Lower lobe of right lung (tissue), 2 donors: Measurements from ENCODE around the gene BCDIN3D. TPM values are rescaled to one million over a fixed set of nuclear protein-coding genes. Genes with fewer than 3 reads are reported as not detected.

ENCODE experiments used
- ATAC-seq, 2 donors: fragments of 200-7000 bp; cut with Tn5 transposase; one replicate each; pipeline ENCODE4 v1.9.1; 2020 to 2022; ENCODE audit warnings: mild to moderate bottlenecking in 2 of 2, moderate library complexity in 2 of 2
- DNase-seq: peaks from one replicate; pipeline ENCODE4 v3.0.0-alpha.2; 2020
- H3K27ac ChIP-seq: fragments of 200-600 bp; one replicate; pipeline ENCODE4 v1.8.0; 2022
- H3K27me3 ChIP-seq: fragments of 200-600 bp; one replicate; pipeline ENCODE4 v1.8.0; 2022; ENCODE audit warnings: low read depth
- H3K36me3 ChIP-seq: fragments of 200-600 bp; one replicate; pipeline ENCODE4 v1.8.0; 2022; ENCODE audit warnings: mild to moderate bottlenecking
- H3K4me1 ChIP-seq: fragments of 200-600 bp; one replicate; pipeline ENCODE4 v1.8.0; 2022
- H3K4me3 ChIP-seq: fragments of 200-600 bp; one replicate; pipeline ENCODE4 v1.8.0; 2022; ENCODE audit warnings: mild to moderate bottlenecking
- H3K9me3 ChIP-seq: fragments of 200-600 bp; one replicate; pipeline ENCODE4 v1.8.0; 2022
- intact Hi-C: fragments of 100-400 bp; cut with DNase I; formaldehyde crosslinking; loops from one replicate; pipeline ENCODE4 v1.11.0; 2022
- total RNA-seq: library from RNA; stranded (reverse); fragmentation: NEBNext Ultra II Directional; extraction: Animal tissue kit (Norgen Biotek cat#: 25700); gene quantifications from one replicate; pipeline ENCODE4 v1.2.1, GENCODE V29; 2021
- TF ChIP-seq, protein P1 (sequence below): fragments of 200-600 bp; IDR thresholded peaks from one replicate; pipeline ENCODE4 v1.8.0; 2022; ENCODE audit warnings: antibody characterized with exemption, mild to moderate bottlenecking
- donor health status: DM: no; HTN: yes; CAD: no; lungs with severe emphysema.

Gene BCDIN3D
- total RNA-seq, 1 donor from 2014 or later = 5.1 TPM

- no peaks in the 10 kb centered on the region for H3K9me3 ChIP-seq
- no peak for DNase-seq
- ATAC-seq = no peak
These were observed 50.5 kb downstream of the BCDIN3D start for GRCh38 chr12:49792181-49792970.

DNA sequence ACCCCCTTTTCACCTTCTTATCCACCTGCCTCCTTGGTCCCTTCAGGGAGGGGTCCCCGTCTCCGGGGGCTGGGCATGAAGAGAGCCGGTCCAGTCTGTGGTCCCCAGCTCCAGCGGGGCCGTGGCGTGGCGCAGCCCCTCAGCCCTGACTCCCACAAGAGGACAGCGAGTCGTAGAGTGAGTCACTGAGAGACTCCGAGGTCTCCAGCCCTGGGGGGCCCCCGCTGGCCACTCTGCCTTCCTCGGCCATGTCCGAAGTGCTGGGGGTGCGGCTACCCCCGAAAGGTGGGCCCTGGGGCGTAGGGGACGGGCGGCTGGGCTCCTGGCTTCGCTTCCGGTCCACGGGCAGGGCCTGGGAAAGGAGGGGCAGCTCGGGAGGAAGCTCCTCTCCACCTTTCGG is 51.2 kb downstream of the BCDIN3D start:
- DNase-seq = no peak
- TF ChIP-seq, protein P1, sequence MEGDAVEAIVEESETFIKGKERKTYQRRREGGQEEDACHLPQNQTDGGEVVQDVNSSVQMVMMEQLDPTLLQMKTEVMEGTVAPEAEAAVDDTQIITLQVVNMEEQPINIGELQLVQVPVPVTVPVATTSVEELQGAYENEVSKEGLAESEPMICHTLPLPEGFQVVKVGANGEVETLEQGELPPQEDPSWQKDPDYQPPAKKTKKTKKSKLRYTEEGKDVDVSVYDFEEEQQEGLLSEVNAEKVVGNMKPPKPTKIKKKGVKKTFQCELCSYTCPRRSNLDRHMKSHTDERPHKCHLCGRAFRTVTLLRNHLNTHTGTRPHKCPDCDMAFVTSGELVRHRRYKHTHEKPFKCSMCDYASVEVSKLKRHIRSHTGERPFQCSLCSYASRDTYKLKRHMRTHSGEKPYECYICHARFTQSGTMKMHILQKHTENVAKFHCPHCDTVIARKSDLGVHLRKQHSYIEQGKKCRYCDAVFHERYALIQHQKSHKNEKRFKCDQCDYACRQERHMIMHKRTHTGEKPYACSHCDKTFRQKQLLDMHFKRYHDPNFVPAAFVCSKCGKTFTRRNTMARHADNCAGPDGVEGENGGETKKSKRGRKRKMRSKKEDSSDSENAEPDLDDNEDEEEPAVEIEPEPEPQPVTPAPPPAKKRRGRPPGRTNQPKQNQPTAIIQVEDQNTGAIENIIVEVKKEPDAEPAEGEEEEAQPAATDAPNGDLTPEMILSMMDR = no peak
- Histone ChIP-seq H3K4me1 (no peaks in the 10 kb centered on the region), H3K4me3 (no peak overlapping the region), H3K36me3 (peaks cover 52% of the 10 kb centered on the region), H3K9me3 (no peaks in the 10 kb centered on the region), H3K27me3 (no peaks in the 10 kb centered on the region), H3K27ac (no peak overlapping the region)
- ATAC-seq = no peak
- intact Hi-C loops = no loop called here

More at GRCh38 chr12:49792181-49792970, 50.5 kb downstream of the BCDIN3D start:
- no peak overlapping the region for H3K27ac ChIP-seq
- TF ChIP-seq, protein P1 = no peak
- no peaks in the 10 kb centered on the region for H3K4me1 ChIP-seq
- no peaks in the 10 kb centered on the region for H3K27me3 ChIP-seq
- H3K4me3 ChIP-seq = no peak overlapping the region
- H3K36me3 ChIP-seq = peaks cover 59% of the 10 kb centered on the region
- intact Hi-C loops = no loop called here

GRCh38 chr12:49790741-49791555 is 52.0 kb downstream of the BCDIN3D start:
- ATAC-seq (peak in 1 of 2 donors; percentile 9), DNase-seq (no peak)
- no peak overlapping the region for H3K4me3 ChIP-seq
- no peak overlapping the region for H3K27ac ChIP-seq
- peaks cover 44% of the 10 kb centered on the region for H3K36me3 ChIP-seq
- H3K27me3 ChIP-seq = no peaks in the 10 kb centered on the region
- no peaks in the 10 kb centered on the region for H3K9me3 ChIP-seq
- no peaks in the 10 kb centered on the region for H3K4me1 ChIP-seq
- TF ChIP-seq, protein P1 = no peak
- intact Hi-C loops = no loop called here

DNA sequence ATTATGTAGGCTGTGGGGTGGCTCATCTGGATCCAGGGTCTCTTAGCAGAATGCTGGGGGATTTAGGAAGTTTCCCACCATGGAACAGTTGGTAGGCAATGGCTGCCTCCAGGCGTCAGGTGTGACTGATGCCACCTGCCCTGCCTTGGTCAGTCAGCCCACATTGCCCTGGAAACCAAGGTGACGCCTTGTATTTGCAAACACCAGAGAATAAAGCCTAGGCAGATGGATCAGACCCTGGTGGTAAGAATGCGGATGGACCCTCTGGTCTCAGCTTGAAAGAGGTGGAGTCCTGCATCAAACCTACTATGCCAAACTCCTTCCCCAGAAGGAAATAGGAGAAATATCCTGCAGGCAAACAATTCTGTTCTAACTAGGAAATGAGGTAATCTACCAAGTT is 52.9 kb downstream of the BCDIN3D start:
- H3K4me1 ChIP-seq = no peaks in the 10 kb centered on the region
- H3K27me3 ChIP-seq = no peaks in the 10 kb centered on the region
- H3K9me3 ChIP-seq = no peaks in the 10 kb centered on the region
- H3K36me3 ChIP-seq = peaks cover 35% of the 10 kb centered on the region
- no peak overlapping the region for H3K27ac ChIP-seq
- intact Hi-C loops = no loop called here
- TF ChIP-seq, protein P1 = no peak
- no peak for ATAC-seq
- DNase-seq = no peak
- H3K4me3 ChIP-seq = no peak overlapping the region

- H3K36me3 ChIP-seq = peaks cover 30% of the 10 kb centered on the region
- peaks cover 18% of the 10 kb centered on the region for H3K4me1 ChIP-seq
- no peak overlapping the region for H3K4me3 ChIP-seq
- no peaks in the 10 kb centered on the region for H3K27me3 ChIP-seq
- TF ChIP-seq, protein P1 = no peak
- no peaks in the 10 kb centered on the region for H3K9me3 ChIP-seq
- no peak overlapping the region for H3K27ac ChIP-seq
- ATAC-seq = no peak
- DNase-seq = no peak
- intact Hi-C loops = no loop called here
These were observed 55.2 kb downstream of the BCDIN3D start for GRCh38 chr12:49787672-49788071.

Other genes with a start within 250 kb of the BCDIN3D start
- 0.65 TPM for gene FAM186B, start 237.5 kb downstream of the BCDIN3D start, total RNA-seq
- gene PRPF40B, start 219.5 kb downstream of the BCDIN3D start, total RNA-seq = 19.3 TPM
- gene FMNL3, start 135.7 kb downstream of the BCDIN3D start, total RNA-seq = 36.1 TPM
- gene TMBIM6, start 101.5 kb downstream of the BCDIN3D start, total RNA-seq = 671 TPM
- gene NCKAP5L, start 14.7 kb downstream of the BCDIN3D start, total RNA-seq = 24.5 TPM
- 2.9 TPM for gene FAIM2, start 60.8 kb upstream of the BCDIN3D start, total RNA-seq
- gene AQP2, start 107.6 kb upstream of the BCDIN3D start, total RNA-seq = not detected
- 6.4 TPM for gene AQP5, start 118.8 kb upstream of the BCDIN3D start, total RNA-seq
- gene AQP6, start 129.8 kb upstream of the BCDIN3D start, total RNA-seq = 0.09 TPM
- gene RACGAP1, start 182.4 kb upstream of the BCDIN3D start, total RNA-seq = 13.7 TPM
- gene ASIC1, start 214.5 kb upstream of the BCDIN3D start, total RNA-seq = 1.6 TPM
- 44.2 TPM for gene SMARCD1, start 242.2 kb upstream of the BCDIN3D start, total RNA-seq